Liver (tissue), 9 donors: ENCODE data around the gene BDH2. TPM values are rescaled to one million over a fixed set of nuclear protein-coding genes. Genes with fewer than 3 reads are reported as not detected.
A peak's percentile ranks its signal among the peaks of the same experiment; 100 is the strongest.

Experiments
- DNase-seq: peaks from one replicate; pipeline ENCODE4 v3.0.0-alpha.2; 2017; ENCODE audit warnings: low spot score
- H3K27ac ChIP-seq, 2 donors: one replicate each; pipeline ENCODE4 v1.7.0; 2013; ENCODE audit warnings: inconsistent platforms in 2 of 2, low read length in 2 of 2, control low read depth in 1 of 2, low read depth in 1 of 2, mild to moderate bottlenecking in 1 of 2
- H3K27me3 ChIP-seq, 4 donors: one replicate each; pipeline versions ENCODE4 v1.6.1 to v1.7.0; 2013; ENCODE audit warnings: low read length in 3 of 4, inconsistent platforms in 1 of 4, mild to moderate bottlenecking in 1 of 4, moderate library complexity in 1 of 4; ENCODE audit not compliant: control insufficient read depth in 4 of 4, insufficient read depth in 4 of 4
- H3K36me3 ChIP-seq, 4 donors: one replicate each; pipeline versions ENCODE4 v1.6.1 to v1.7.0; 2013; ENCODE audit warnings: low read length in 3 of 4, mild to moderate bottlenecking in 3 of 4, low read depth in 1 of 4, moderate library complexity in 1 of 4; ENCODE audit not compliant: control insufficient read depth in 4 of 4, insufficient read depth in 3 of 4
- H3K4me1 ChIP-seq, 4 donors: one replicate each; pipeline versions ENCODE4 v1.6.1 to v1.7.0; 2013; ENCODE audit warnings: low read length in 3 of 4, mild to moderate bottlenecking in 3 of 4, moderate library complexity in 1 of 4; ENCODE audit not compliant: control insufficient read depth in 4 of 4, insufficient read depth in 4 of 4
- H3K4me3 ChIP-seq, 3 donors: one replicate each; pipeline versions ENCODE4 v1.6.1 to v1.7.0; 2013; ENCODE audit warnings: low read length in 3 of 3, control low read depth in 1 of 3, low read depth in 1 of 3, mild to moderate bottlenecking in 1 of 3
- H3K9ac ChIP-seq, 2 donors: one replicate each; pipeline ENCODE4 v1.7.0; 2013; ENCODE audit warnings: low read length in 2 of 2, mild to moderate bottlenecking in 2 of 2, moderate library complexity in 2 of 2, control low read depth in 1 of 2, low read depth in 1 of 2
- H3K9me3 ChIP-seq, 4 donors: one replicate each; pipeline versions ENCODE4 v1.6.1 to v1.7.0; 2013; ENCODE audit warnings: low read length in 3 of 4; ENCODE audit not compliant: control insufficient read depth in 4 of 4
- ATF3 ChIP-seq: IDR thresholded peaks from 2 replicates; pipeline ENCODE4 v1.6.1; 2016; ENCODE audit warnings: antibody characterized with exemption
- CTCF ChIP-seq: fragments of 150-350 bp; IDR thresholded peaks from 2 replicates; pipeline ENCODE4 v1.5.1; 2017; ENCODE audit warnings: improper control_type of control experiment, low read depth, low read length; ENCODE audit not compliant: missing input control
- EGR1 ChIP-seq, 2 donors: IDR thresholded peaks; 2 replicates each; pipeline ENCODE4 v1.6.1; 2016 to 2018; ENCODE audit warnings: antibody characterized with exemption in 2 of 2, low read depth in 2 of 2
- FOXA1 ChIP-seq: IDR thresholded peaks from 2 replicates; pipeline ENCODE4 v1.6.1; 2016; ENCODE audit warnings: antibody characterized with exemption
- FOXA2 ChIP-seq: IDR thresholded peaks from 2 replicates; pipeline ENCODE4 v1.6.1; 2016; ENCODE audit warnings: antibody characterized with exemption
- GABPA ChIP-seq, 2 donors: IDR thresholded peaks in 1 of 2; conservative IDR thresholded peaks in 1 of 2; 2 replicates each; pipeline ENCODE4 v1.6.1; 2016; ENCODE audit warnings: antibody characterized with exemption in 2 of 2, mild to moderate bottlenecking in 1 of 2, moderate library complexity in 1 of 2
- HNF4A ChIP-seq, 2 donors: conservative IDR thresholded peaks; 2 replicates each; pipeline ENCODE4 v1.6.1; 2016; ENCODE audit warnings: antibody characterized with exemption in 2 of 2, mild to moderate bottlenecking in 2 of 2
- HNF4G ChIP-seq: IDR thresholded peaks from 2 replicates; pipeline ENCODE4 v1.6.1; 2016; ENCODE audit warnings: antibody characterized with exemption
- JUND ChIP-seq, 2 donors: IDR thresholded peaks; 2 replicates each; pipeline ENCODE4 v1.6.1; 2016; ENCODE audit warnings: antibody characterized with exemption in 2 of 2
- MAX ChIP-seq: IDR thresholded peaks from 2 replicates; pipeline ENCODE4 v1.6.1; 2016; ENCODE audit warnings: antibody characterized with exemption
- NR2F2 ChIP-seq: IDR thresholded peaks from 2 replicates; pipeline ENCODE4 v1.6.1; 2016; ENCODE audit warnings: antibody characterized with exemption
- RAD21 ChIP-seq, 2 donors: IDR thresholded peaks; 2 replicates each; pipeline ENCODE4 v1.6.1; 2016; ENCODE audit warnings: antibody characterized with exemption in 2 of 2, mild to moderate bottlenecking in 2 of 2
- REST ChIP-seq: IDR thresholded peaks from 2 replicates; pipeline ENCODE4 v1.6.1; 2016; ENCODE audit warnings: antibody characterized with exemption, mild to moderate bottlenecking
- RXRA ChIP-seq, 2 donors: IDR thresholded peaks; 2 replicates each; pipeline ENCODE4 v1.6.1; 2017 to 2018; ENCODE audit warnings: antibody characterized with exemption in 2 of 2, mild to moderate bottlenecking in 1 of 2
- SP1 ChIP-seq: IDR thresholded peaks from 2 replicates; pipeline ENCODE4 v1.6.1; 2018; ENCODE audit warnings: antibody characterized with exemption, mild to moderate bottlenecking
- TAF1 ChIP-seq: conservative IDR thresholded peaks from 2 replicates; pipeline ENCODE4 v1.6.1; 2016; ENCODE audit warnings: antibody characterized with exemption, mild to moderate bottlenecking
- YY1 ChIP-seq: IDR thresholded peaks from 2 replicates; pipeline ENCODE4 v1.6.1; 2016; ENCODE audit warnings: antibody characterized with exemption, mild to moderate bottlenecking
- ZBTB33 ChIP-seq: IDR thresholded peaks from 2 replicates; pipeline ENCODE4 v1.6.1; 2016; ENCODE audit warnings: antibody characterized with exemption
- WGBS: extraction: QIAGEN DNeasy Blood & Tissue Kit; methylation state at CpG from one replicate; pipeline ENCODE4 v1.1.7; 2013; 5-methylcytosine and 5-hydroxymethylcytosine counted together
- polyA plus RNA-seq, 2 donors: library from polyadenylated mRNA; stranded (reverse) in 1 of 2; unstranded in 1 of 2; fragments of 200-250 nt in 1 of 2; fragments of >200 nt in 1 of 2; fragmentation: Nextera tagmentation in 1 of 2; extraction: Ambion mirVana in 1 of 2; gene quantifications; one replicate each; pipeline versions ENCODE4 v1.2.1 to v1.2.3, GENCODE V29; 2013 to 2015
- total RNA-seq, 2 donors: library from RNA; depleted of rRNA; stranded (reverse); fragments of >200 nt; gene quantifications; one replicate each; pipeline ENCODE4 v1.2.3, GENCODE V29; 2014
- donor health status: healthy.
- donor health status: healthy.
- donor health status: healthy.
- donor health status: healthy.
- donor health status: healthy.

The BDH2 gene
- total and polyA plus RNA-seq, 4 donors, result 16.6 to 88.5 (median 35.5) TPM

GRCh38 chr4:103067841-103068547, 31.6 kb downstream of the BDH2 start:
- no peak overlapping the region for H3K9ac ChIP-seq
- H3K9me3 ChIP-seq, result no peaks in the 10 kb centered on the region
- WGBS, result 91% methylated on average over 2 of the region's 2 CpGs
- no peak overlapping the region for H3K4me3 ChIP-seq
- H3K36me3 ChIP-seq, result peaks cover 0 to 7% (median 3%) of the 10 kb centered on the region in 4 donors
- peaks cover 0 to 3% (median 0%) of the 10 kb centered on the region in 4 donors for H3K4me1 ChIP-seq
- H3K27me3 ChIP-seq, result no peaks in the 10 kb centered on the region
- no peak for DNase-seq
- no peak for TF ChIP-seq NR2F2
- TF ChIP-seq SP1, result no peak
- peak in 1 of 2 donors; percentile 11 for TF ChIP-seq JUND (IDR thresholded peaks at IDR 0.05)
- H3K27ac ChIP-seq, result peak overlapping the region; percentile 1 to 32

- TF ChIP-seq FOXA1 (no peak), RXRA (IDR thresholded peaks at IDR 0.05) (peak; percentile 38 to 47), RAD21 (IDR thresholded peaks at IDR 0.05) (no peak), TAF1 (no peak), SP1 (peak; percentile 34), HNF4A (conservative IDR thresholded peaks at IDR 0.05) (peak; percentile 64 to 73), GABPA (IDR thresholded peaks at IDR 0.05 in 1 of 2, conservative IDR thresholded peaks at IDR 0.05 in 1 of 2) (no peak), NR2F2 (no peak), ZBTB33 (peak; percentile 14), HNF4G (no peak), YY1 (peak; percentile 43), REST (peak; percentile 29), EGR1 (IDR thresholded peaks at IDR 0.05; ENCODE audit: low read depth in 2 of 2) (no peak), MAX (no peak), ATF3 (no peak), FOXA2 (no peak), JUND (IDR thresholded peaks at IDR 0.05) (no peak), CTCF (no peak)
- Histone ChIP-seq H3K4me3 (no peak overlapping the region), H3K27ac (peak overlapping the region; percentile 75 to 87), H3K36me3 (no peaks in the 10 kb centered on the region), H3K4me1 (peaks cover 0 to 15% (median 8%) of the 10 kb centered on the region in 4 donors), H3K9ac (peak overlapping the region in 1 of 2 donors; percentile 53), H3K9me3 (no peaks in the 10 kb centered on the region), H3K27me3 (no peaks in the 10 kb centered on the region)
- DNase-seq, result no peak
- 56% methylated on average over 2 of the region's 2 CpGs for WGBS
Measured at GRCh38 chr4:103060453-103061148, 39.0 kb downstream of the BDH2 start.
